ENCODE data around the gene SEMA4D. TPM values are rescaled to one million over a fixed set of nuclear protein-coding genes. Genes with fewer than 3 reads are reported as not detected.
A peak's percentile ranks its signal among the peaks of the same experiment; 100 is the strongest.

SEMA4D gene
- polyA plus RNA-seq, 5 donors = 20.9 to 26.7 (median 21.4) TPM

- DNase-seq = no peak
Observed at GRCh38 chr9:89446261-89446960, 51.5 kb downstream of the SEMA4D start.

- DNase-seq = no peak
Observed at GRCh38 chr9:89445801-89446251, 52.1 kb downstream of the SEMA4D start.

- no peak for DNase-seq
Observed at GRCh38 chr9:89444925-89445765, 52.8 kb downstream of the SEMA4D start.

GRCh38 chr9:89444274-89444673 lies 53.6 kb downstream of the SEMA4D start:
- DNase-seq = no peak

- DNase-seq = no peak
Observed at GRCh38 chr9:89442981-89443814, 54.7 kb downstream of the SEMA4D start.

- DNase-seq = no peak
Observed at GRCh38 chr9:89442501-89442978, 55.4 kb downstream of the SEMA4D start.

GRCh38 chr9:89441986-89442385 lies 55.9 kb downstream of the SEMA4D start:
- no peak for DNase-seq

GRCh38 chr9:89441655-89441970 lies 56.3 kb downstream of the SEMA4D start:
- DNase-seq = no peak

- DNase-seq = peak; percentile 37 to 44
Observed at GRCh38 chr9:89440951-89441654, 56.8 kb downstream of the SEMA4D start.

- DNase-seq = peak; percentile 24 to 39
Observed at GRCh38 chr9:89440548-89440947, 57.4 kb downstream of the SEMA4D start.

GRCh38 chr9:89440046-89440445 lies 57.9 kb downstream of the SEMA4D start:
- DNase-seq = no peak

GRCh38 chr9:89439571-89439970 lies 58.3 kb downstream of the SEMA4D start:
- no peak for DNase-seq

GRCh38 chr9:89438194-89438593 lies 59.7 kb downstream of the SEMA4D start:
- DNase-seq = no peak

- DNase-seq = no peak
Observed at GRCh38 chr9:89437772-89438171, 60.1 kb downstream of the SEMA4D start.

- no peak for DNase-seq
Observed at GRCh38 chr9:89436963-89437625, 60.8 kb downstream of the SEMA4D start.

GRCh38 chr9:89436326-89436725 lies 61.6 kb downstream of the SEMA4D start:
- DNase-seq = no peak

- DNase-seq = no peak
Observed at GRCh38 chr9:89435071-89435823, 62.7 kb downstream of the SEMA4D start.

- DNase-seq = no peak
Observed at GRCh38 chr9:89434636-89435035, 63.3 kb downstream of the SEMA4D start.

GRCh38 chr9:89433826-89434225 lies 64.1 kb downstream of the SEMA4D start:
- DNase-seq = no peak

GRCh38 chr9:89432986-89433530 lies 64.9 kb downstream of the SEMA4D start:
- no peak for DNase-seq

Data from right lung (tissue), 5 donors.